Tibial nerve (tissue), 4 donors: Measurements from ENCODE around the gene MYH7. TPM values are rescaled to one million over a fixed set of nuclear protein-coding genes. Genes with fewer than 3 reads are reported as not detected.
A peak's percentile ranks its signal among the peaks of the same experiment; 100 is the strongest.

Source experiments
- DNase-seq, 2 donors: peaks; one replicate each; pipeline ENCODE4 v3.0.0-alpha.2; 2019; ENCODE audit warnings: low spot score in 2 of 2
- H3K27ac ChIP-seq, 4 donors: fragments of 200-600 bp; sonication (generic) in 3 of 4; one replicate each; pipeline ENCODE4 v1.5.1; 2017 to 2019; ENCODE audit warnings: mild to moderate bottlenecking in 1 of 4
- H3K27me3 ChIP-seq, 2 donors: fragments of 200-600 bp; sonication (generic) in 1 of 2; one replicate each; pipeline versions ENCODE4 v1.5.1 to v1.6.0; 2017 to 2019
- H3K36me3 ChIP-seq, 3 donors: fragments of 200-600 bp; sonication (generic); one replicate each; pipeline ENCODE4 v1.5.1; 2018 to 2019
- H3K4me1 ChIP-seq, 4 donors: fragments of 200-600 bp; sonication (generic) in 3 of 4; one replicate each; pipeline ENCODE4 v1.5.1; 2017 to 2019
- H3K4me3 ChIP-seq, 4 donors: fragments of 200-600 bp; sonication (generic) in 3 of 4; one replicate each; pipeline ENCODE4 v1.5.1; 2017 to 2019; ENCODE audit warnings: mild to moderate bottlenecking in 1 of 4, moderate library complexity in 1 of 4
- H3K9me3 ChIP-seq, 4 donors: fragments of 200-600 bp; sonication (generic) in 3 of 4; one replicate each; pipeline ENCODE4 v1.5.1; 2017 to 2019
- CTCF ChIP-seq, 5 experiments: fragments of 200-600 bp in 3 of 5; fragments of 450-650 bp in 2 of 5; sonication (generic) in 3 of 5; IDR thresholded peaks; one replicate each; pipeline ENCODE4 v1.5.1; 2016 to 2019; ENCODE audit warnings: antibody characterized with exemption in 5 of 5, mild to moderate bottlenecking in 3 of 5, moderate library complexity in 2 of 5
- EP300 ChIP-seq, 2 donors: sonication (generic); formaldehyde crosslinking; IDR thresholded peaks; one replicate each; pipeline ENCODE4 v1.6.1; 2017; ENCODE audit warnings: antibody characterized with exemption in 2 of 2, mild to moderate bottlenecking in 1 of 2
- POLR2A ChIP-seq, 2 donors: fragments of 450-650 bp; IDR thresholded peaks; one replicate each; pipeline ENCODE4 v1.6.1; 2017; ENCODE audit warnings: antibody characterized with exemption in 2 of 2, mild to moderate bottlenecking in 2 of 2, moderate library complexity in 2 of 2
- WGBS, 2 donors: methylation state at CpG; one replicate each; pipeline ENCODE4 v1.1.5; 2018; 5-methylcytosine and 5-hydroxymethylcytosine counted together
- total RNA-seq, 4 donors: library from RNA; depleted of rRNA; stranded (reverse); fragments of >200 nt; gene quantifications; one replicate each; pipeline ENCODE4 v1.1.0, GENCODE V29; 2016

MYH7 gene
- under 1 TPM in 1 of 4 donors, not detected in 3; 0.90 TPM for total RNA-seq

- Histone ChIP-seq H3K27ac (no peak within 1 kb of the TSS), H3K9me3 (no peaks in the 10 kb centered on the region), H3K27me3 (no peaks in the 10 kb centered on the region), H3K36me3 (no peaks in the 10 kb centered on the region), H3K4me3 (no peak within 1 kb of the TSS), H3K4me1 (no peaks in the 10 kb centered on the region)
- 31 to 45% methylated on average over 8 to 10 of the region's 10 CpGs for WGBS, 2 donors
- no peak for TF ChIP-seq POLR2A (IDR thresholded peaks at IDR 0.05)
- TF ChIP-seq EP300 (IDR thresholded peaks at IDR 0.05): no peak
- TF ChIP-seq CTCF (IDR thresholded peaks at IDR 0.05): no peak
- DNase-seq: no peak
Measured at GRCh38 chr14:23435543-23436326, at the start of gene MYH7. TSS of gene MYH7 (minus strand) at chr14:23435660. CDS start at chr14:23433732, 1,928 bp downstream.

GRCh38 chr14:23483236-23483854 is 47.9 kb upstream of the MYH7 start:
- Histone ChIP-seq H3K27me3 (no peaks in the 10 kb centered on the region), H3K9me3 (no peaks in the 10 kb centered on the region), H3K27ac (no peak overlapping the region), H3K4me1 (no peaks in the 10 kb centered on the region), H3K4me3 (no peak overlapping the region), H3K36me3 (peaks cover 0 to 60% (median 0%) of the 10 kb centered on the region in 3 donors)
- 34 to 40% methylated on average over 9 of the region's 9 CpGs for WGBS, 2 donors
- TF ChIP-seq CTCF (IDR thresholded peaks at IDR 0.05) (peak in 4 of 5 experiments; percentile 11 to 40 (median 20)), POLR2A (IDR thresholded peaks at IDR 0.05) (no peak), EP300 (IDR thresholded peaks at IDR 0.05) (no peak)
- no peak for DNase-seq

GRCh38 chr14:23482823-23483148 is 47.3 kb upstream of the MYH7 start:
- Histone ChIP-seq H3K9me3 (no peaks in the 10 kb centered on the region), H3K27me3 (no peaks in the 10 kb centered on the region), H3K36me3 (peaks cover 0 to 64% (median 1%) of the 10 kb centered on the region in 3 donors), H3K4me1 (no peaks in the 10 kb centered on the region), H3K27ac (no peak overlapping the region), H3K4me3 (no peak overlapping the region)
- no peak for TF ChIP-seq POLR2A (IDR thresholded peaks at IDR 0.05)
- no peak for TF ChIP-seq CTCF (IDR thresholded peaks at IDR 0.05)
- no peak for TF ChIP-seq EP300 (IDR thresholded peaks at IDR 0.05)
- DNase-seq: no peak

- Histone ChIP-seq H3K36me3 (peaks cover 0 to 66% (median 5%) of the 10 kb centered on the region in 3 donors), H3K9me3 (no peaks in the 10 kb centered on the region), H3K4me3 (no peak overlapping the region), H3K27me3 (no peaks in the 10 kb centered on the region), H3K4me1 (no peaks in the 10 kb centered on the region), H3K27ac (no peak overlapping the region)
- TF ChIP-seq EP300 (IDR thresholded peaks at IDR 0.05): no peak
- TF ChIP-seq POLR2A (IDR thresholded peaks at IDR 0.05): no peak
- TF ChIP-seq CTCF (IDR thresholded peaks at IDR 0.05): no peak
- 33 to 41% methylated on average over 7 of the region's 7 CpGs for WGBS, 2 donors
- DNase-seq: no peak
Measured at GRCh38 chr14:23481979-23482822, 46.7 kb upstream of the MYH7 start.
